CD4-positive, CD25-positive, alpha-beta regulatory T cell (primary cell): ENCODE data around the gene AUH. TPM values are rescaled to one million over a fixed set of nuclear protein-coding genes. Genes with fewer than 3 reads are reported as not detected.
A peak's percentile ranks its signal among the peaks of the same experiment; 100 is the strongest.

Experiments
- ATAC-seq, 2 donors: fragments of 150-1000 bp; cut with Tn5 transposase; one replicate each; pipeline ENCODE4 v1.10.0; 2021; ENCODE audit warnings: low read depth in 2 of 2, moderate number of reproducible peaks in 2 of 2, moderate library complexity in 1 of 2
- DNase-seq, 3 donors: peaks; one replicate each; pipeline versions ENCODE4 v3.0.0 to v3.0.0-alpha.2; 2012 to 2022; ENCODE audit warnings: mixed read lengths in 1 of 3
- H3K27ac ChIP-seq: one replicate; pipeline ENCODE4 v1.7.0; 2013; ENCODE audit warnings: mild to moderate bottlenecking, low read length; ENCODE audit not compliant: insufficient read depth, poor library complexity, severe bottlenecking
- H3K27me3 ChIP-seq: one replicate; pipeline ENCODE4 v1.7.0; 2013; ENCODE audit warnings: low read length; ENCODE audit not compliant: control insufficient read depth, insufficient read depth
- H3K36me3 ChIP-seq: one replicate; pipeline ENCODE4 v1.7.0; 2013; ENCODE audit warnings: mild to moderate bottlenecking, low read length, moderate library complexity; ENCODE audit not compliant: control insufficient read depth, insufficient read depth
- H3K4me1 ChIP-seq: 2 replicates; pipeline ENCODE4 v1.7.0; 2013; ENCODE audit warnings: mild to moderate bottlenecking, low read length; ENCODE audit not compliant: insufficient read depth, control insufficient read depth, poor library complexity, severe bottlenecking
- H3K4me3 ChIP-seq: one replicate; pipeline ENCODE4 v1.7.0; 2013; ENCODE audit warnings: low read depth, mild to moderate bottlenecking, low read length, moderate library complexity
- H3K9me3 ChIP-seq, 2 experiments: 1 replicate in 1 of 2; 2 replicates in 1 of 2; pipeline ENCODE4 v1.7.0; 2013; ENCODE audit warnings: low read length in 2 of 2, mild to moderate bottlenecking in 1 of 2, moderate library complexity in 1 of 2; ENCODE audit not compliant: control insufficient read depth in 2 of 2
- H3K27ac Mint-ChIP-seq, 3 donors: one replicate each; pipeline ENCODE4 v1.8.0; 2020 to 2022; ENCODE audit warnings: mild to moderate bottlenecking in 3 of 3, mixed read lengths in 3 of 3, moderate library complexity in 2 of 3
- H3K27me3 Mint-ChIP-seq: one replicate; pipeline ENCODE4 v1.8.0; 2022; ENCODE audit warnings: mild to moderate bottlenecking, mixed read lengths
- H3K36me3 Mint-ChIP-seq: one replicate; pipeline ENCODE4 v1.8.0; 2020; ENCODE audit warnings: mixed read lengths
- H3K4me1 Mint-ChIP-seq, 4 donors: one replicate each; pipeline ENCODE4 v1.8.0; 2020 to 2022; ENCODE audit warnings: mixed read lengths in 4 of 4, mild to moderate bottlenecking in 1 of 4
- H3K4me3 Mint-ChIP-seq, 4 donors: one replicate each; pipeline ENCODE4 v1.8.0; 2020 to 2022; ENCODE audit warnings: mild to moderate bottlenecking in 4 of 4, mixed read lengths in 4 of 4, moderate library complexity in 3 of 4
- H3K9me3 Mint-ChIP-seq, 7 donors: one replicate each; pipeline ENCODE4 v1.8.0; 2020 to 2022; ENCODE audit warnings: mixed read lengths in 7 of 7, mild to moderate bottlenecking in 3 of 7, moderate library complexity in 2 of 7
- polyA plus RNA-seq, 4 donors: library from polyadenylated mRNA; unstranded; fragments of 300-500 nt; fragmentation: Illumina TruSeq; gene quantifications; one replicate each; pipeline ENCODE4 v1.2.3, GENCODE V29; 2021
- total RNA-seq: library from RNA; stranded (reverse); gene quantifications from one replicate; pipeline ENCODE4 v1.2.3, GENCODE V29; 2022

The AUH gene
- total and polyA plus RNA-seq, 5 donors from 2014 or later, result 10.8 to 16.5 (median 14.9) TPM

DNA sequence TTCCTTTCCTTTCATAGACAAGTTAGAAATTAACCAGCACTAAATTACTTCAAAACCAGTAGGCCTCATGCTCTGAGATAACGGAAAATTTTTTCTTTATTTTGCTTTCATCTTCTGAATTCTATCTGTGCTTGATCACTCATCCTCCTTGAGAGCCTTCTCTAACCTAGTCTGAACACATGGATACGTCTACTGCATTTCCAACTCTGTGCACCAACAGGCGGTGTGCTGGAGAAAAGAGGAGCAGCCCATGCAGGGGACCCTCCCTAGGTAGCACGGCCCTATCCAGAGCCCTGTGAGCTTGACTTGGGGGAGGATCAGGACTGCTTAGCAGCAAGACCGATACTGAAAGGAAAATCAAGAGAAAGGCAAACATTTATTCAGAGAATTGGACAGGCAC, 149.8 kb downstream of the AUH start:
- Mint-ChIP-seq H3K4me3 (peak overlapping the region in 1 of 4 donors; percentile 49), H3K9me3 (no peaks in the 10 kb centered on the region), H3K27ac (peak overlapping the region in 2 of 3 donors; percentile 74 to 81), H3K36me3 (peaks cover 7% of the 10 kb centered on the region), H3K27me3 (peaks cover 14% of the 10 kb centered on the region), H3K4me1 (peaks cover 11 to 20% (median 19%) of the 10 kb centered on the region in 4 donors)
- Histone ChIP-seq H3K4me3 (peak overlapping the region; percentile 13), H3K36me3 (no peaks in the 10 kb centered on the region), H3K9me3 (no peaks in the 10 kb centered on the region), H3K27me3 (no peaks in the 10 kb centered on the region), H3K27ac (no peak overlapping the region), H3K4me1 (peaks cover 10% of the 10 kb centered on the region)
- peak in 1 of 3 donors; percentile 48 for DNase-seq
- peak; percentile 29 to 36 for ATAC-seq

DNA sequence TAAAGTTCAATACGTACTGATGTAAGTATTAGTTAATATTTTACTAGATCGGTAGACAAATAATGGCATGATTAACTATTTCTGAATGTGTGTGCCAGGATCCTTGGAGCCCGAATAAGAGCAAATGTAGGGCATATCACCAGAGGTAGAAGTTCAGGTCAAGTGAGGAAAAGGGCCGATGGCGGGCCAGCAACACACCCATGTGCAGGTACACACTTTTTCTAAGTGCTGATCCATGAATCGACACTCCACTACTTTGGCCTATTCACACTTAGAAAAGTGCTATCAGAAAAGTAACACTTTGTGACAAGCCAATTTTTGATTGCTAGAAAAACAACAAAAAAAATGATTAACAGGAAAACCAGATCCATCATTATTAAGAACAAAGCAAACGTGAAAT, 150.3 kb downstream of the AUH start:
- no peaks in the 10 kb centered on the region for H3K9me3 Mint-ChIP-seq
- Histone ChIP-seq H3K27ac (no peak overlapping the region), H3K36me3 (no peaks in the 10 kb centered on the region), H3K27me3 (no peaks in the 10 kb centered on the region), H3K4me1 (peaks cover 10% of the 10 kb centered on the region), H3K4me3 (no peak overlapping the region), H3K9me3 (no peaks in the 10 kb centered on the region)
- H3K27me3 Mint-ChIP-seq, result peaks cover 14% of the 10 kb centered on the region
- H3K27ac Mint-ChIP-seq, result peak overlapping the region in 2 of 3 donors; percentile 7 to 81
- ATAC-seq, result no peak
- peaks cover 7% of the 10 kb centered on the region for H3K36me3 Mint-ChIP-seq
- no peak overlapping the region for H3K4me3 Mint-ChIP-seq
- H3K4me1 Mint-ChIP-seq, result peaks cover 11 to 20% (median 19%) of the 10 kb centered on the region in 4 donors
- no peak for DNase-seq

DNA sequence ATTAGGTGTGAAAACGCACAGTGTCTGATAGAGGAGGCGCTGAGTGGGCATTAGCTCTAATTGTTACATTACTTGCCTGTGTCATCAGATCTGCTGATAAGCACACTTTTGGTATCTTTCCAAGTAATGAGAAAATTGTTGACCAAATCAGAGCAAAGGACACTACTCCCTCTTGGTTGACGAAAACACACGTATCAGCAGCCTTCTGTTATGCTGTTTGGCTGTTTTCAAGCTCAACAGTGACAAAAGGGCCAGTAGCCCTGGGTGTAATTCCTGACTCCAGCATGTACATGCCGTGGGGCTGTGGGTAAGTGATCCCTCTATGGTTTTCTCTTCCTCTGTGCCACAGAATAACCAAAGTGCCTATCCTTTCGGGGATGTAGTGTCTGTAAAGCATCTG, 151.4 kb downstream of the AUH start:
- no peak overlapping the region for H3K27ac Mint-ChIP-seq
- no peak overlapping the region for H3K27ac ChIP-seq
- peaks cover 11 to 20% (median 19%) of the 10 kb centered on the region in 4 donors for H3K4me1 Mint-ChIP-seq
- no peak overlapping the region for H3K4me3 ChIP-seq
- H3K36me3 ChIP-seq, result no peaks in the 10 kb centered on the region
- no peaks in the 10 kb centered on the region for H3K27me3 ChIP-seq
- DNase-seq (no peak), ATAC-seq (no peak)
- H3K27me3 Mint-ChIP-seq, result peaks cover 14% of the 10 kb centered on the region
- H3K4me1 ChIP-seq, result peaks cover 10% of the 10 kb centered on the region
- H3K4me3 Mint-ChIP-seq, result no peak overlapping the region
- no peaks in the 10 kb centered on the region for H3K9me3 Mint-ChIP-seq
- H3K9me3 ChIP-seq, result no peaks in the 10 kb centered on the region
- H3K36me3 Mint-ChIP-seq, result peaks cover 7% of the 10 kb centered on the region

DNA sequence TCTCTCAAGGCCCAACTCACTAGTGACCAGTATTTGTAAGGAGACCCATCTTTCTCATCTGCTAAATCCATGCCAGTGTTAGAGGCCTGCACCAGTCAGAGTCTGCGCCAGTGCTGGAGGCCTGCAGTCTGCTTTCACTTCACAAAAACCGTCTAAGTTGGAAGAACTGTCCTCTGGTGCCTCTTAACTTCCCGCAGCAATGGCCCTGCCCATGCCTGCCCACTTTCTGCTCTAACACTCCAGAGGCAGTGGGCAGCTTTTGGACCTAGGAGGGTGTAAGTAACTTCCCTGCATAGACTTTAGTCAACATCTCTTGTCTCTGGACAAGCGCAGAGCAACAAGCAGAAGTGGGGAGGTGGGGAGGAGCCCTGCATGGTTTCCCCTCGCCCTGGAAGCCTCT, 152.9 kb downstream of the AUH start:
- no peaks in the 10 kb centered on the region for H3K9me3 ChIP-seq
- Mint-ChIP-seq H3K4me3 (peak overlapping the region in 1 of 4 donors; percentile 56), H3K27ac (peak overlapping the region in 1 of 3 donors; percentile 32), H3K9me3 (peaks cover 0 to 3% (median 0%) of the 10 kb centered on the region in 7 donors), H3K4me1 (peaks cover 11 to 20% (median 20%) of the 10 kb centered on the region in 4 donors), H3K27me3 (peaks cover 20% of the 10 kb centered on the region), H3K36me3 (peaks cover 7% of the 10 kb centered on the region)
- ATAC-seq (no peak), DNase-seq (no peak)
- no peaks in the 10 kb centered on the region for H3K36me3 ChIP-seq
- H3K4me3 ChIP-seq, result no peak overlapping the region
- no peak overlapping the region for H3K27ac ChIP-seq
- peaks cover 10% of the 10 kb centered on the region for H3K4me1 ChIP-seq
- no peaks in the 10 kb centered on the region for H3K27me3 ChIP-seq

DNA sequence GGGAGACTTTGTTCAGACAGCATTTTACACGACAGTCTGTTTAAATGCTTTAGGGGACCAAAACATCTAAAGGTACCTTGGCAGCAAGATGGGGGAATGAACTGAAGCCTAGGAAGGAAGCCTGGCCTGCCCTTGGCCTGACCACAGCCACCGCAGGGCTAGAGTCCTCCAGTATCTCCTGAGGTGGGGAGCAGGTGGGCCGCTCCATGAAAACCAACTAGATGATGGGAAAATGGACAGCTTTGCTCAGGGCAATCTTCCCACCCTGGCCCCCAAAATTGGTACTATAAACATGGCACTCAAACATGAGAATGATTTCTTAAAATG, 153.3 kb downstream of the AUH start:
- ATAC-seq (no peak), DNase-seq (no peak)
- Mint-ChIP-seq H3K27ac (peak overlapping the region; percentile 48 to 83 (median 79)), H3K27me3 (peaks cover 23% of the 10 kb centered on the region), H3K4me3 (peak overlapping the region in 2 of 4 donors; percentile 71 to 78), H3K9me3 (peaks cover 0 to 4% (median 0%) of the 10 kb centered on the region in 7 donors), H3K36me3 (peaks cover 4% of the 10 kb centered on the region), H3K4me1 (peaks cover 11 to 20% (median 19%) of the 10 kb centered on the region in 4 donors)
- Histone ChIP-seq H3K4me3 (peak overlapping the region; percentile 62), H3K36me3 (no peaks in the 10 kb centered on the region), H3K27me3 (no peaks in the 10 kb centered on the region), H3K4me1 (peaks cover 10% of the 10 kb centered on the region), H3K27ac (no peak overlapping the region), H3K9me3 (no peaks in the 10 kb centered on the region)

DNA sequence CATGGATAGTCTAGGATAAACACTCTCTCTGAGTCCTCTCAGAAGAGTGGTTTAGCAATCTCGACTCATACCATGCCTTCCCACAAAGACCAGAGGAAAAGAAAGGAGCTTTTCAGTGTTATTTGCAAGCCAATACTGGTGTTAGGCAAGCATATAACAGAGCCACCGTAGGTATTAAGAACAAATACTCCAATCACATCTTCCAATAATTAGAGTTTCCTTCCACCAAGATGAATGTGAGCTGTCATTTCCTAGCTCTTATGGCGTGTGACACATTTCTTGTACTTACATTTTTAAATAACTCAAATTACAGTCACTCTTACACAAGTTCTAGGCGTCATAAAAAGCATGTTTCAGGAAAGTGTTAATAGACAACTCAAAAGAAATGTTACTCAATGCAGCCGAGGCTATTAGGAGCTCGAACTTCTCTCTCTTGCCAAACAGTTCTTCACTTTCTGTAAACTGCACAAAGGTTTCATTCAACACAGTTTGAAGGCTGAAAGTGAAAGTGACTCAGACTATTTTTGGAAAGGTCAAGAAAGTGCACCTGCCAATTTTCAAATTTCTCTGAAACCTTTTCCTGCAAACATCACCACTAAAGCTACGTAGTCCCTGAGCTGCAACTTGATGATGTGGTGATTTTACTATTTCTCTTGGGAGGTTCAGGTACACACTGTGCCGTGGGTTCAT, 153.8 kb downstream of the AUH start:
- Mint-ChIP-seq H3K4me3 (peak overlapping the region in 2 of 4 donors; percentile 71 to 78), H3K4me1 (peaks cover 11 to 20% (median 19%) of the 10 kb centered on the region in 4 donors), H3K27me3 (peaks cover 27% of the 10 kb centered on the region), H3K36me3 (no peaks in the 10 kb centered on the region), H3K27ac (peak overlapping the region; percentile 48 to 83 (median 79)), H3K9me3 (peaks cover 0 to 4% (median 2%) of the 10 kb centered on the region in 7 donors)
- peaks cover 10% of the 10 kb centered on the region for H3K4me1 ChIP-seq
- H3K9me3 ChIP-seq, result peaks cover 2 to 4% of the 10 kb centered on the region in 2 experiments
- DNase-seq (peak in 2 of 3 donors; percentile 9 to 70), ATAC-seq (peak; percentile 64 to 72)
- H3K36me3 ChIP-seq, result no peaks in the 10 kb centered on the region
- H3K27me3 ChIP-seq, result no peaks in the 10 kb centered on the region
- H3K4me3 ChIP-seq, result peak overlapping the region; percentile 62
- H3K27ac ChIP-seq, result no peak overlapping the region

DNA sequence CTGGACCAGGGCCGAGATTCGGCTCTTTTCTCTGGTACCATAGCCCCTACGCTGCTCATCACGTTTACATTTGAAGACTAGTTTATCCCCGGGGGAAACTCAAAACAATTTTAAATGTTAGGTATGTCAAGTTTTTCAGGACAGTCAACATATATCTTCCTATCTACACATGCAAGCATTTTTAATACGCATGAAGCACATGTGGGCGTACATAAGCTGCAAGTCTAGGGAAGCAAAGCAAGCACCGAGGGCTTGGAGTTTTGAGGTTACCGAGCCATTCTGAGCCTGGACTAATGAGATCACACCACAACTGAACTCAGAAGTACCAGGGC, 154.4 kb downstream of the AUH start:
- no peaks in the 10 kb centered on the region for H3K36me3 Mint-ChIP-seq
- no peak for DNase-seq

DNA sequence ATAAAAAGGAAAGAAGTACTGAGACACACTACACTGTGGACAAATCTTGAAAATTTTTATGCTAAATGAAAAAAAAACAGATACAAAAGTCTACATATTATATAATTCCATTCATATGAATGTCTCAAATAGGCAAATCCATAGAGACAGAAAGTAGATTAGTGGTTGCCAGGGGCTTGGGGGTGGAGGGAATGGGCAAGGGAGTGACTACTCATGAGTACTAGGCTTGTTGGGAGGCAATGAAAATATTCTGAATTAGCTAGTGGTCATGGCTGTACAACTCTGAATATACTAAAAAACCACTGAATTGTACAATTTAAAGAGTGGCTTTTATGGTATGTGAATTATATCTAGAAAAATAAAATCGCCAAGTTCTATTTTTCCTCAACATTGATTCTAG, 154.9 kb downstream of the AUH start:
- no peak overlapping the region for H3K4me3 Mint-ChIP-seq
- peaks cover 7 to 11% of the 10 kb centered on the region in 2 experiments for H3K9me3 ChIP-seq
- H3K36me3 ChIP-seq, result no peaks in the 10 kb centered on the region
- DNase-seq, result no peak
- ATAC-seq, result no peak
- H3K27ac ChIP-seq, result no peak overlapping the region
- peaks cover 11 to 20% (median 17%) of the 10 kb centered on the region in 4 donors for H3K4me1 Mint-ChIP-seq
- H3K4me1 ChIP-seq, result peaks cover 10% of the 10 kb centered on the region
- peaks cover 0 to 10% (median 2%) of the 10 kb centered on the region in 7 donors for H3K9me3 Mint-ChIP-seq
- no peak overlapping the region for H3K4me3 ChIP-seq
- no peaks in the 10 kb centered on the region for H3K36me3 Mint-ChIP-seq
- no peak overlapping the region for H3K27ac Mint-ChIP-seq
- H3K27me3 ChIP-seq, result peaks cover 2% of the 10 kb centered on the region
- H3K27me3 Mint-ChIP-seq, result peaks cover 29% of the 10 kb centered on the region

More for the DNA sequence above, 154.4 kb downstream of the AUH start:
- Mint-ChIP-seq H3K4me3 (peak overlapping the region in 1 of 4 donors; percentile 78), H3K27me3 (peaks cover 29% of the 10 kb centered on the region), H3K27ac (peak overlapping the region in 1 of 3 donors; percentile 18), H3K9me3 (peaks cover 0 to 5% (median 2%) of the 10 kb centered on the region in 7 donors), H3K4me1 (peaks cover 11 to 20% (median 18%) of the 10 kb centered on the region in 4 donors)
- Histone ChIP-seq H3K36me3 (no peaks in the 10 kb centered on the region), H3K4me3 (no peak overlapping the region), H3K27me3 (no peaks in the 10 kb centered on the region), H3K27ac (no peak overlapping the region), H3K4me1 (peaks cover 10% of the 10 kb centered on the region), H3K9me3 (peaks cover 7 to 9% of the 10 kb centered on the region in 2 experiments)
- no peak for ATAC-seq
